GM12878 (cell line): ENCODE measurements around the gene PAM.

Experiments used
- POLR2AphosphoS5 ChIP-seq: IDR thresholded peaks from 2 replicates; pipeline ENCODE4 v1.6.1; 2011; ENCODE audit warnings: mild to moderate bottlenecking, low read length, inconsistent platforms
- RAD21 ChIP-seq: IDR thresholded peaks from 2 replicates; pipeline ENCODE4 v1.6.1; 2011; ENCODE audit warnings: mild to moderate bottlenecking, low read depth, low read length, moderate library complexity; ENCODE audit not compliant: insufficient read depth
- SP1 ChIP-seq: IDR thresholded peaks from one replicate; pipeline ENCODE4 v1.6.1; 2011; ENCODE audit warnings: low read depth, low read length
- TF ChIP-seq, protein P1 (sequence below), 3 experiments: IDR thresholded peaks in 2 of 3; conservative IDR thresholded peaks in 1 of 3; 2 replicates each; pipeline ENCODE4 v1.5.1; 2011; ENCODE audit warnings: low read depth in 3 of 3, low read length in 3 of 3, mild to moderate bottlenecking in 3 of 3, control low read depth in 2 of 3, moderate library complexity in 2 of 3, inconsistent platforms in 1 of 3, mixed read lengths in 1 of 3; ENCODE audit not compliant: control insufficient read depth in 2 of 3, insufficient read depth in 1 of 3; ENCODE audit errors: extremely low read depth in 1 of 3

DNA sequence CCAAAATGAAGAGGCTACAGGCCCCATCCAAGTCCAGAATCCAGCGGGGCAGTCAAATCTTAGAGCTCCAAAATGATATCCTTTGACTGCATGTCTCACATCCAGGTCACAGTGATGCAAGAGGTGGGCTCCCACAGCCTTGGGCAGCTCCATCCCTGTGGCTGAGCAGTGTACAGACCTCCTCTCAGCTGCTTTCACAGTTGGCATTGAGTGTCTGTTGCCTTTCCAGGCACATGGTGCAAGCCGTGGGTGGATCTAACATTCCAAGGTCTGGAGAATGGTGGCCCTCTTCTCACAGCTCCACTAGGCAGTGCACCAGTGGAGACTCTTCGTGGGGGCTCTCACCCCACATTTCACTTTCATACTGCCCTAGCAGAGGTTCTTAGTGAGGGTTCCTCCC, 244.1 kb downstream of the PAM start:
- TF ChIP-seq, protein P1, sequence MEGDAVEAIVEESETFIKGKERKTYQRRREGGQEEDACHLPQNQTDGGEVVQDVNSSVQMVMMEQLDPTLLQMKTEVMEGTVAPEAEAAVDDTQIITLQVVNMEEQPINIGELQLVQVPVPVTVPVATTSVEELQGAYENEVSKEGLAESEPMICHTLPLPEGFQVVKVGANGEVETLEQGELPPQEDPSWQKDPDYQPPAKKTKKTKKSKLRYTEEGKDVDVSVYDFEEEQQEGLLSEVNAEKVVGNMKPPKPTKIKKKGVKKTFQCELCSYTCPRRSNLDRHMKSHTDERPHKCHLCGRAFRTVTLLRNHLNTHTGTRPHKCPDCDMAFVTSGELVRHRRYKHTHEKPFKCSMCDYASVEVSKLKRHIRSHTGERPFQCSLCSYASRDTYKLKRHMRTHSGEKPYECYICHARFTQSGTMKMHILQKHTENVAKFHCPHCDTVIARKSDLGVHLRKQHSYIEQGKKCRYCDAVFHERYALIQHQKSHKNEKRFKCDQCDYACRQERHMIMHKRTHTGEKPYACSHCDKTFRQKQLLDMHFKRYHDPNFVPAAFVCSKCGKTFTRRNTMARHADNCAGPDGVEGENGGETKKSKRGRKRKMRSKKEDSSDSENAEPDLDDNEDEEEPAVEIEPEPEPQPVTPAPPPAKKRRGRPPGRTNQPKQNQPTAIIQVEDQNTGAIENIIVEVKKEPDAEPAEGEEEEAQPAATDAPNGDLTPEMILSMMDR (IDR thresholded peaks at IDR 0.05 in 2 of 3, conservative IDR thresholded peaks at IDR 0.05 in 1 of 3; ENCODE audit: control insufficient read depth in 2 of 3, extremely low read depth in 1 of 3, insufficient read depth in 1 of 3, low read depth in 3 of 3, low read length in 3 of 3): no peak
- no peak for TF ChIP-seq POLR2AphosphoS5
- no peak for TF ChIP-seq RAD21
- TF ChIP-seq SP1: no peak
